HepG2 (cell line): ENCODE data around the gene CYLD. TPM values are rescaled to one million over a fixed set of nuclear protein-coding genes. Genes with fewer than 3 reads are reported as not detected.

ENCODE experiments used
- AHDC1 ChIP-seq: sonication (generic); formaldehyde crosslinking; IDR thresholded peaks from 2 replicates; pipeline ENCODE4 v1.5.1; 2020; ENCODE audit warnings: mild to moderate bottlenecking, missing genetic modification reagents, borderline replicate concordance
- GATAD2A ChIP-seq: IDR thresholded peaks from 2 replicates; pipeline ENCODE4 v1.6.1; 2016
- KLF16 ChIP-seq, 2 experiments: sonication (generic) in 1 of 2; formaldehyde crosslinking in 1 of 2; IDR thresholded peaks; 2 replicates each; pipeline versions ENCODE4 v1.6.1 to v1.8.0; 2016 to 2023; ENCODE audit warnings: missing genetic modification reagents in 2 of 2, missing compliant biosample characterization in 1 of 2
- MIXL1 ChIP-seq: IDR thresholded peaks from 2 replicates; pipeline ENCODE4 v1.6.1; 2016
- PRDM15 ChIP-seq: sonication (generic); formaldehyde crosslinking; IDR thresholded peaks from 2 replicates; pipeline ENCODE4 v1.4.0; 2020; ENCODE audit warnings: missing genetic modification reagents
- STAT6 ChIP-seq: sonication (generic); formaldehyde crosslinking; IDR thresholded peaks from 2 replicates; pipeline ENCODE4 v1.4.0; 2020; ENCODE audit warnings: missing genetic modification reagents, mild to moderate bottlenecking, borderline replicate concordance
- ZC3H4 ChIP-seq: sonication (generic); formaldehyde crosslinking; IDR thresholded peaks from 2 replicates; pipeline ENCODE4 v1.4.0; 2020; ENCODE audit warnings: missing genetic modification reagents, borderline replicate concordance
- ZSCAN9 ChIP-seq: IDR thresholded peaks from 2 replicates; pipeline ENCODE4 v1.6.1; 2016; ENCODE audit warnings: borderline replicate concordance
- polyA plus RNA-seq, 8 experiments: library from polyadenylated mRNA; depleted of rRNA in 3 of 8; stranded (reverse) in 7 of 8; unstranded in 1 of 8; fragments of >200 nt; fragmentation: Illumina TruSeq in 4 of 8; extraction: Trizol in 4 of 8; gene quantifications; 2 replicates each; pipeline versions ENCODE4 v1.2.1 to v1.2.3, GENCODE V29; 2011 to 2016; ENCODE audit warnings: low read depth in 4 of 8, missing spikeins in 1 of 8, mixed read lengths in 1 of 8; ENCODE audit not compliant: insufficient read depth in 1 of 8
- total RNA-seq, 5 experiments: library from RNA; depleted of rRNA; stranded (reverse); fragments of >200 nt; fragmentation: Illumina TruSeq; extraction: Trizol; gene quantifications; 2 replicates each; pipeline ENCODE4 v1.2.3, GENCODE V29; 2016; ENCODE audit warnings: low read depth in 1 of 5
- TF ChIP-seq, protein P1 (sequence below): fragments of 450-650 bp; IDR thresholded peaks from 2 replicates; pipeline ENCODE4 v1.6.1; 2017
- TF ChIP-seq, protein P2 (sequence below): sonication (generic); formaldehyde crosslinking; IDR thresholded peaks from 2 replicates; pipeline ENCODE4 v1.8.1; 2023; ENCODE audit warnings: missing genetic modification reagents, mild to moderate bottlenecking, borderline replicate concordance

CYLD gene
- total and polyA plus RNA-seq, 2 of the 13 experiments (the other 11 are each of a cell fraction or from before 2014, with no cell fraction given): 6.1 to 11.4 TPM

GRCh38 chr16:50809561-50809960 is 67.7 kb downstream of the CYLD start (continued):
- TF ChIP-seq AHDC1: no peak
- no peak for TF ChIP-seq GATAD2A (CRISPR knock-in tag)
- TF ChIP-seq, protein P1, sequence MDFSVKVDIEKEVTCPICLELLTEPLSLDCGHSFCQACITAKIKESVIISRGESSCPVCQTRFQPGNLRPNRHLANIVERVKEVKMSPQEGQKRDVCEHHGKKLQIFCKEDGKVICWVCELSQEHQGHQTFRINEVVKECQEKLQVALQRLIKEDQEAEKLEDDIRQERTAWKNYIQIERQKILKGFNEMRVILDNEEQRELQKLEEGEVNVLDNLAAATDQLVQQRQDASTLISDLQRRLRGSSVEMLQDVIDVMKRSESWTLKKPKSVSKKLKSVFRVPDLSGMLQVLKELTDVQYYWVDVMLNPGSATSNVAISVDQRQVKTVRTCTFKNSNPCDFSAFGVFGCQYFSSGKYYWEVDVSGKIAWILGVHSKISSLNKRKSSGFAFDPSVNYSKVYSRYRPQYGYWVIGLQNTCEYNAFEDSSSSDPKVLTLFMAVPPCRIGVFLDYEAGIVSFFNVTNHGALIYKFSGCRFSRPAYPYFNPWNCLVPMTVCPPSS: no peak
- no peak for TF ChIP-seq PRDM15 (CRISPR knock-in tag)
- no peak for TF ChIP-seq STAT6 (CRISPR knock-in tag)
- no peak for TF ChIP-seq ZSCAN9 (CRISPR knock-in tag)
- TF ChIP-seq, protein P2, sequence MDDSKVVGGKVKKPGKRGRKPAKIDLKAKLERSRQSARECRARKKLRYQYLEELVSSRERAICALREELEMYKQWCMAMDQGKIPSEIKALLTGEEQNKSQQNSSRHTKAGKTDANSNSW (CRISPR knock-in tag): no peak
- TF ChIP-seq KLF16 (CRISPR knock-in tag; IDR thresholded peaks at IDR 0.05): no peak
- no peak for TF ChIP-seq ZC3H4 (CRISPR knock-in tag)
- TF ChIP-seq MIXL1 (CRISPR knock-in tag): no peak
